Ovary (tissue), 3 donors: ENCODE data around the gene CADM3.

Experiments used
- EP300 ChIP-seq: sonication (generic); formaldehyde crosslinking; IDR thresholded peaks from one replicate; pipeline ENCODE4 v1.6.1; 2017; ENCODE audit warnings: antibody characterized with exemption
- POLR2A ChIP-seq: fragments of 450-650 bp; IDR thresholded peaks from one replicate; pipeline ENCODE4 v1.6.1; 2017; ENCODE audit warnings: antibody characterized with exemption, mild to moderate bottlenecking, moderate library complexity
- TF ChIP-seq, protein P1 (sequence below), 3 donors: fragments of 450-650 bp in 2 of 3; fragments of 200-600 bp in 1 of 3; IDR thresholded peaks; one replicate each; pipeline versions ENCODE4 v1.5.1 to v1.8.0; 2016 to 2022; ENCODE audit warnings: antibody characterized with exemption in 3 of 3, mild to moderate bottlenecking in 1 of 3
- donor health status: DM: no; HTN: no; CAD: no.

GRCh38 chr1:159248311-159248710 lies 76.9 kb downstream of the CADM3 start:
- TF ChIP-seq, protein P1, sequence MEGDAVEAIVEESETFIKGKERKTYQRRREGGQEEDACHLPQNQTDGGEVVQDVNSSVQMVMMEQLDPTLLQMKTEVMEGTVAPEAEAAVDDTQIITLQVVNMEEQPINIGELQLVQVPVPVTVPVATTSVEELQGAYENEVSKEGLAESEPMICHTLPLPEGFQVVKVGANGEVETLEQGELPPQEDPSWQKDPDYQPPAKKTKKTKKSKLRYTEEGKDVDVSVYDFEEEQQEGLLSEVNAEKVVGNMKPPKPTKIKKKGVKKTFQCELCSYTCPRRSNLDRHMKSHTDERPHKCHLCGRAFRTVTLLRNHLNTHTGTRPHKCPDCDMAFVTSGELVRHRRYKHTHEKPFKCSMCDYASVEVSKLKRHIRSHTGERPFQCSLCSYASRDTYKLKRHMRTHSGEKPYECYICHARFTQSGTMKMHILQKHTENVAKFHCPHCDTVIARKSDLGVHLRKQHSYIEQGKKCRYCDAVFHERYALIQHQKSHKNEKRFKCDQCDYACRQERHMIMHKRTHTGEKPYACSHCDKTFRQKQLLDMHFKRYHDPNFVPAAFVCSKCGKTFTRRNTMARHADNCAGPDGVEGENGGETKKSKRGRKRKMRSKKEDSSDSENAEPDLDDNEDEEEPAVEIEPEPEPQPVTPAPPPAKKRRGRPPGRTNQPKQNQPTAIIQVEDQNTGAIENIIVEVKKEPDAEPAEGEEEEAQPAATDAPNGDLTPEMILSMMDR (IDR thresholded peaks at IDR 0.05) = no peak
- TF ChIP-seq POLR2A = no peak
- no peak for TF ChIP-seq EP300
